NCI-H1694 treated with DMSO at 0.1 percent for 48 hours (cell line): Measurements from ENCODE around the gene NR4A2.
"Not testable (repeated sequence)": the region's sequence is repeated elsewhere in the genome, so short reads cannot be mapped to it uniquely, and the experiment has no call there.

ENCODE experiments used
- DNase-seq: peaks from one replicate; lab custom pipeline; 2025; lab: John Stamatoyannopoulos, UW

The NR4A2 gene

GRCh38 chr2:156321243-156321904, 11.1 kb downstream of the NR4A2 start:
- DNase-seq: no peak

DNA sequence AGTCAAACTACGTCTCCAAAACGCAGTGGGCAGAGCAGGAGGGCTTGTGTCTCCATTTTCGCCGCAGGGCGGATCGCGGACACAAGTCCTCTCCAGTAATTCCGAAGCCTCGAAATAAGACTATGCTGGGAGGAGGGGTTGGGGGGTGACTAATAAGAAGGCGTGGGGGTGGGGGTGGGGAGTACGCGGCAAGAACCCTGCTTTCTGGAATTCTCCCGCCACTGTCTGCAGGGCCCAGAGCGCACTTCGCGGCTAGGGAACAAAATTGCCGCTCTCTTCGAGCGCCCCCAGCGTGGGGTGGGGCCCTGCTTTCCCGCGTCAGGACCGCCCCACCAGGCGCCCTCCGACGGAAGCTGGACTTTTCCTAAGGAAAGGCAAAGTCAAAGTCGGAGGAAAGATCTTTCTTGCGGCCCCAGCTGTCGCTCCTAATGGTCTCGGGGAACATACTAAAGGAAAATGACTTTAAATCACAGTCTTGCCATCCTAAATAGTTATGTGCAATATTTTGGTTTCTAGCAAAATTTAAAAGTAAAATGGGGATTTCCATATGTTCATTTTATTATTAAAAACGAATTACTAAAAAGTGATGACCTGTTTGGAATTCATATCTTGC, 11.9 kb downstream of the NR4A2 start:
- DNase-seq: no peak

- no peak for DNase-seq
These were observed 12.6 kb downstream of the NR4A2 start for GRCh38 chr2:156319811-156320485.

DNA sequence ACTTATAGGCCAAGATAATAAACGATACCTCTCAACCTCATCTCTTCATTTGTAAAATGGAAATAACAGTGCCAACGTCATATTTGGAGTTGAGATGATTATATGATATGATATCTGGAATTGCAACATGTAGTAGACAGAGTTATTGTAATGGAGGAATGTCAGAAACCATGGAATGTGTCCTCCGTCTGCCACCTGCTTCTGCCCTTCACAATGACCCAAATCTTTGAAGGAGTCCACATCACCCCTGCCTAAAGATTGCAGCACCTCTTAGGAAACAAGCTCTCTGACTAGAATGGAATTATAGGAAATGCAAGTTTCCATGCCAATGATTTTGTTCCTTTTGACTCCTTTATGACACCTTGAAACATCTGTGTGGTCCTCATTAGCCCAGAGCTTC, 14.9 kb downstream of the NR4A2 start:
- DNase-seq: no peak

- no peak for DNase-seq
These were observed 20.5 kb downstream of the NR4A2 start for GRCh38 chr2:156311976-156312375.

GRCh38 chr2:156310773-156311172, 21.7 kb downstream of the NR4A2 start:
- DNase-seq: no peak

- no peak for DNase-seq
These were observed 22.6 kb downstream of the NR4A2 start for GRCh38 chr2:156309917-156310316.

DNA sequence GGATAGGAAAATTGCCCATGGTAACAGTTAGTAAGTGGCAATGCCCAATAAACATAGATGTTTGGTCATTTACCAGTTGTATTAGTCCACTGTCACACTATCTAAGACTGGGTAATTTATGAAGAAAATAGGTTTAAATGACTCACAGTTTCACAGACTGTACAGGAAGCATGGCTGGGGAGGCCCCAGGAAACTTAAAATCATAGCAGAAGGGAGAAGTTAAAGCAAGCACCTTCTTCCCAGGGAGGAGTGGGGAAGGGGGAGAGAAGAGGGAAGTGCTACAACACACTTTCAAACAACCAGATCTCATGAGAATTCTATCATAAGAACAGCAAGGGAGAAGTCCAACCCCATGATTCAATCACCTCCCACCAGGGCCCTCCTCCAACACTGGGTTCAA, 23.4 kb downstream of the NR4A2 start:
- no peak for DNase-seq

GRCh38 chr2:156306821-156307220, 25.7 kb downstream of the NR4A2 start:
- DNase-seq: no peak

GRCh38 chr2:156305121-156305520, 27.4 kb downstream of the NR4A2 start:
- no peak for DNase-seq

DNA sequence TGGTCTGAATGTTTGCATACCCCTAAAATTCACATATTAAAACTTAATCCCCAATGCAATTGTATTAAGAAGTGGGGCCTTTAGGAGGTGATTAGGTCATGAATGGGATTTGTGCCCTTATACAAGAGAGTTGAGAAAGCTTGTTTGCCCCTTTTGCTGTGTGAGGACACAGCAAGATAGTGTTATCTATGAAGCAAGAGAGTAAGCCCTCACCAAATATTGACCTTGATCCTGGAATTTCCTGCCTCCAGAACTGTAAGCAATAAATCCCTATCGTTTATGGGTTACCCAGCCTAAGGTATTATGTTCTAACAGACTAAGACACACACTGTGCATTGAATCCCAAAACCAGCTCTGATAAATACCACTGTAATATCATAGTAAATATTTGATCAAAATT, 32.2 kb downstream of the NR4A2 start:
- DNase-seq: no peak

DNA sequence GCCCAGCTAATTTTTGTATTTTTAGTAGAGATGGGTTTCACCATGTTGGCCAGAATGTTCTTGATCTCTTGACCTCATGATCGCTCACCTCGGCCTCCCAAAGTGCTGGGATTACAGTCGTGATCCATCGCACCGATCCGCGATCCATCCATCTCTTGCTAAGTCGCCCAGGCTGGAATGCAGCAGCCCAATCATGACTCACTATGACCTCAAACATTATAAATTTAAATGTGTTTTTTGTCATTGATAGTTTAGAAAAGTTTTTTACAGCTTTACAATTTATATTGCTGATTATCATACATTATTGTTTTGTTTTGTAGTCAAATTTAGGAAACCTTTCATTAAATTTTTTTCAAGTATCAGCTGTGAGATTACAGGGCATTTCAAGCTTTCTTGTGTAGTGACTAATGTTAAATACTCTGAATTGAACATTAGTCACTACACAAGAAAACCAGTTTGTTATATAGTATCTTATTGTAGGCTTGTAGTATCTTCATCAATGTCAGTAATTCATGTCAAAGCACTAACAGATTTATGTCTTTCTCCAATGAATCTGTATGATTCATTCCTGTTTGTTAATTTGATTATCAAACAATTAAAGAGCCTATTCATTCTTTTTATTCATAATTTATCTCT, 37.5 kb downstream of the NR4A2 start:
- no peak for DNase-seq

DNA sequence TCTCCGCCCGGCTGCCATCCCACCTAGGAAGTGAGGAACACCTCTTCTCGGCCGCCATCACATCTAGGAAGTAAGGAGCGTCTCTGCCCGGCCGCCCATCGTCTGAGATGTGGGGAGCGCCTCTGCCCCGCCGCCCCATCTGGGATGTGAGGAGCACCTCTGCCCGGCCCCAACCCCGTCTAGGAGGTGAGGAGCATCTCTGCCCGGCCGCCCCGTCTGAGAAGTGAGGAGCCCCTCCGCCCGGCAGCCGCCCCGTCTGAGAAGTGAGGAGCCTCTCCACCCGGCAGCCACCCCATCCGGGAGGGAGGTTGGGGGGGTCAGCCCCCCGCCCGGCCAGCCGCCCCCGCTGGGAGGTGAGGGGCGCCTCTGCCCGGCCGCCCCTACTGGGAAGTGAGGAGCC, 39.1 kb downstream of the NR4A2 start:
- not testable (repeated sequence) for DNase-seq

- DNase-seq: no peak
These were observed 52.9 kb downstream of the NR4A2 start for GRCh38 chr2:156279446-156280150.
